Sciatic nerve (tissue), 2 donors: ENCODE data around the gene PCSK7. TPM values are rescaled to one million over a fixed set of nuclear protein-coding genes. Genes with fewer than 3 reads are reported as not detected.

Experiments used
- ATAC-seq: fragments of 200-7000 bp; cut with Tn5 transposase; one replicate; pipeline ENCODE4 v1.9.1; 2020; ENCODE audit warnings: mild to moderate bottlenecking, moderate library complexity
- DNase-seq: peaks from one replicate; pipeline ENCODE4 v3.0.0-alpha.2; 2020; ENCODE audit warnings: low spot score
- intact Hi-C: fragments of 100-400 bp; cut with DNase I; formaldehyde crosslinking; loops from one replicate; pipeline ENCODE4 v1.14.2; 2022
- total RNA-seq: library from RNA; stranded (reverse); fragmentation: NEBNext Ultra II Directional; extraction: Animal tissue kit (Norgen Biotek cat#: 25700); gene quantifications from one replicate; pipeline ENCODE4 v1.2.1, GENCODE V29; 2021
- donor health status: DM: no; HTN: no; CAD: no.
- donor health status: DM: no; HTN: no; CAD: no.

Gene PCSK7
- total RNA-seq, 1 donor from 2014 or later: 68.7 TPM

DNA sequence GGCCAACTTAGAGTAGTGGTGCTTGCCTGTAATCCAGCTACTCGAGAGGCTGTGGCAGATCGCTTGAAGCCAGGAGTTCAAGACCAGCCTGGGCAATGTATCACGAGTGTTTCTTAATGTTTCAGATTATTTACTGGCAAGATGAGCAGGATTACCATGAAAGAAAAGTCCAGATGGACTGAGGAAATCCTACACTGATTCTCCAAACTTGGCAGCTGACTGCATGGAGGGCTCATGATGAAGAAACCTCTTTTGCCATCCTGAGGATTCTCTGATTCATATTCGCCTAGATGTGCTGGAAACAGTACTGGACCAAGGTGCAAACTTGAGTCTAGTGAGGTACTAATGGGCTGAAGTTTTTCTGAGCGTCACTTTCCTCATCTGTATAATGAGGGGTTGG lies 56.1 kb downstream of the PCSK7 start:
- intact Hi-C loops: no loop called here
- DNase-seq (no peak), ATAC-seq (no peak)

DNA sequence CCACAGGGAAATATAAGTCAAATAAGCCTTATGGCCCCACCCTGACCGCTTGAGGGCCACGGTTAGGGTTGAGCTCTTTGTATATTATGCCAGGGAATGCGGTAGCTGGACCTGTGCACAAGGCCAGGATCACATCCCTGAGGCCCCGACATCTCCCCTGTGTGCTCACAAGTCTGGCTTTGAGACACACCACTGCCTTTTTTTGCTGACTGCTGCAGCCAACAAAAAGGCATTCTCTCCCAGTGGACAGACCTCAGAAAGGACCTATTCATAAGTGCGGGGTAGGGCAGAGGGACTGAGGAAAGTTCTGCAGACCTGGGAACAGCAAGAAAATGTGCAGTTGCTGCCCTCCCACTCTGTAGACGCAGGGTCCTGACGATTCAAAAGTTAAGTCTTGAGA lies 56.8 kb downstream of the PCSK7 start:
- ATAC-seq: no peak
- no peak for DNase-seq
- intact Hi-C loops: no loop called here

- intact Hi-C loops: no loop called here
- ATAC-seq (no peak), DNase-seq (no peak)
Observed at GRCh38 chr11:117172724-117173421, 59.0 kb downstream of the PCSK7 start.

DNA sequence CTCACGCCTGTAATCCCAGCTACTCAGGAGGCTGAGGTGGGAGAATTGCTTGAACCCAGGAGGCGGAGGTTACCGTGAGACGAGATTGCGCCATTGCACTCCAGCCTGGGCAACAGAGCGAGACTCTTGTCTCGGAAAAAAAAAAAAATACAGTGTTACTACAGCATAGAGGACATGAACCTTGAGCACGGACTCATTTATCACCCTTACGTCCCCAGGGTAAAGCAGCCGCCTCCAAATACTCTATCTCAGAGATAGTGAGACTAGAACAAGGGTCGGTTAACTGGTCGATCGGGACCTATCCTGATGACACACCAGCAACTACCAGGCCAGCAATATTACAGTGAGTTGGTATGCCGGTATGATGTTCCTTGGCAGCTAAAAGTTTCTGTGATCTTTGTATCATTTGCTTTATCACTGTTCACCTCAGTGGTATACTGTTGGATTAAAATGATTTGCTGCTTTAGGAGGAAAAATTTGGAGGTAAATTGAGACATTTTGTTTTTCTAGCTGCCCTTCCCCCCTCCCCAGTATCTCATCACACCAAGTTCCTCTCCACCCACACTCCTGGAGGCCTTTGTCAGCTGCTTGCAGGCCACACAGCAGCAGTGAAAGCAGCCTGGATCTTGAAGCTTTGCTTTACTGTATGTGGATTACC lies 60.3 kb downstream of the PCSK7 start:
- intact Hi-C loops: no loop called here
- ATAC-seq (peak; percentile 51), DNase-seq (no peak)

- no peak for DNase-seq
- peak; percentile 28 for ATAC-seq
- intact Hi-C loops: no loop called here
Observed at GRCh38 chr11:117171007-117171403, 60.9 kb downstream of the PCSK7 start.

DNA sequence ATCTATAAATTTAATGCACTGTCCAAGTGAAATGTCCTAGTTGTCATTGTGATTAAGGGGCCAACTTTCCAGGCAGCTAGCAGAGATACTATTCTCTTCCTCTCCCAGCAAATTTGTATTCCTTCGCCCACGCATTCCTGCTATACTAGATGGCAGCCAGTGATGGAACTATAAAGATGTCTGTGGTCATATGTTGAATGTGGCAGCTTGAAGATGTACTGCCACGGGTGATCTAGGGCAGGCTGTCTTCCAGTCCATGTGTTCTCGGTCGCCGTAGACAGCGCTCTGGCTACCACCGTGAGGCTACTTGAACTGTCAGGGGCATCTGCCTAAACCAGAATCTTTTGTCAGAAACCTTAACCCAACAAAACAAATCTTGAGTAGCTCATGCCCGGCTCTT lies 61.7 kb downstream of the PCSK7 start:
- ATAC-seq (no peak), DNase-seq (no peak)
- intact Hi-C loops: no loop called here

DNA sequence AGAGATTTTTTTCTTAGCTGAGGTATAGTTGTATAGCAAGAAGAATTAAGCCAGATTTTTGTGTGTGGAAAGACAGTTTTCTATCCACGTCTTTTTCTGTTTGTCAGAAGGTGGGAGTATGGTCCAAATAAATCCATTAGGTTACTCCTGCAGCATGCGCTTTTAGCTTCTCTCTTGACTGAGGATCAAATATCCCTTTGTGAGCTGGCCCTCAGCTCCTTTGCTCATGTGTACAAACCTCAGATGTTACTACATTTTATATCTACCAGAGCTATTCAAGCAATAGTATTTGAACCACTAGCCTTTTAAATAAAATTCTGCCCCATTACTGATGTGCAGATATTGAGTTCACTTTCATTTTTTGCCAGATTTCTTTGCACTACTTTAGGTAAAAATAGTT lies 62.1 kb downstream of the PCSK7 start:
- ATAC-seq (no peak), DNase-seq (no peak)
- intact Hi-C loops: no loop called here

DNA sequence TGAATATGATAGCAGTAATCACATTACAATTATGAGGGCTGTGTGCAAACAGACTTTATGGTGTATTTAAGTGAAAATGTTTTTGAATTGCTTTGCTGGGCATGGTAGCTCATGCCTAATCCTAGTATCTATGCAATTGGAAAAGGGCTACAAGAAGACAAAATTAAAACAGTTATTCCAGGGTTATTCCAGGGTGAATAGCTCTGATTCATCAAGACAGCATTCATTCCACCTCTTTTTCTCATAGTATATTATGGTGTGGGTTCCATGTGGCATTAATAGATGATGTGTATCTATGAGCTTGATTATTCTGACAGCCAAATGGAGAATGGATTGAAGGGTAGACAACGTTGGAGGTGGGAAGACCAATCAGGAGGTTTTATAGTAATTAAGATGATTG lies 65.4 kb downstream of the PCSK7 start:
- DNase-seq (no peak), ATAC-seq (no peak)
- intact Hi-C loops: no loop called here

- intact Hi-C loops: no loop called here
- ATAC-seq: no peak
- DNase-seq: no peak
Observed at GRCh38 chr11:117160826-117161225, 71.0 kb downstream of the PCSK7 start.

- DNase-seq (no peak), ATAC-seq (no peak)
- intact Hi-C loops: no loop called here
Observed at GRCh38 chr11:117159892-117160291, 72.0 kb downstream of the PCSK7 start.

GRCh38 chr11:117157507-117157906 lies 74.4 kb downstream of the PCSK7 start:
- DNase-seq: no peak
- no peak for ATAC-seq
- intact Hi-C loops: no loop called here

- ATAC-seq (no peak), DNase-seq (no peak)
- intact Hi-C loops: no loop called here
Observed at GRCh38 chr11:117154468-117154867, 77.4 kb downstream of the PCSK7 start.

Other genes starting within 250 kb of the PCSK7 start
- gene SIK3, start 133.6 kb downstream of the PCSK7 start, total RNA-seq: 68.9 TPM
- gene PAFAH1B2, start 87.8 kb downstream of the PCSK7 start, total RNA-seq: 104 TPM
- gene SIDT2, start 53.3 kb downstream of the PCSK7 start, total RNA-seq: 94.4 TPM
- 1,988 TPM for gene TAGLN, start 32.7 kb downstream of the PCSK7 start, total RNA-seq
- gene RNF214, start 598 bp upstream of the PCSK7 start, total RNA-seq: 36.8 TPM
- gene BACE1-AS, start 59.3 kb upstream of the PCSK7 start, total RNA-seq: 13.2 TPM
- gene BACE1, start 84.2 kb upstream of the PCSK7 start, total RNA-seq: 30.8 TPM
- gene CEP164, start 95.8 kb upstream of the PCSK7 start, total RNA-seq: 46.4 TPM